Type B pancreatic cell (in vitro differentiated cells): Measurements from ENCODE around the gene SFT2D2. TPM values are rescaled to one million over a fixed set of nuclear protein-coding genes. Genes with fewer than 3 reads are reported as not detected.
A peak's percentile ranks its signal among the peaks of the same experiment; 100 is the strongest.
"Not testable (repeated sequence)": the region's sequence is repeated elsewhere in the genome, so short reads cannot be mapped to it uniquely, and the experiment has no call there.

Experiments
- DNase-seq: peaks from one replicate; pipeline ENCODE4 v3.0.0; 2021; ENCODE audit warnings: mixed read lengths; ENCODE audit not compliant: unreplicated experiment; ENCODE audit errors: extremely low spot score
- H3K27ac Mint-ChIP-seq: 2 replicates; pipeline ENCODE4 v1.8.0; 2021; ENCODE audit warnings: mild to moderate bottlenecking, mixed read lengths
- H3K27me3 Mint-ChIP-seq: 2 replicates; pipeline ENCODE4 v1.8.0; 2021; ENCODE audit warnings: mixed read lengths
- H3K36me3 Mint-ChIP-seq: 2 replicates; pipeline ENCODE4 v1.8.0; 2021; ENCODE audit warnings: mixed read lengths
- H3K4me1 Mint-ChIP-seq: one replicate; pipeline ENCODE4 v1.8.0; 2021; ENCODE audit warnings: mixed read lengths; ENCODE audit not compliant: unreplicated experiment
- H3K4me3 Mint-ChIP-seq: 2 replicates; pipeline ENCODE4 v1.8.0; 2021; ENCODE audit warnings: mild to moderate bottlenecking, mixed read lengths
- H3K9me3 Mint-ChIP-seq: 2 replicates; pipeline ENCODE4 v1.8.0; 2021; ENCODE audit warnings: mixed read lengths
- long read RNA-seq: library from polyadenylated mRNA; unstranded; transcript quantifications from one replicate; pipeline ENCODE4 v2.0.0, GENCODE V29; 2020
- total RNA-seq: library from RNA; stranded (reverse); gene quantifications from 2 replicates; pipeline ENCODE4 v1.2.1, GENCODE V29; 2021; ENCODE audit warnings: low replicate concordance
- TF ChIP-seq, protein P1 (sequence below): fragments of 200-600 bp; sonication (generic); conservative IDR thresholded peaks from 2 replicates; pipeline ENCODE4 v1.5.0; 2021; ENCODE audit warnings: antibody characterized with exemption, mild to moderate bottlenecking

Gene SFT2D2
- 52.1 and 63.7 TPM in 2 replicates for total RNA-seq
- long read RNA-seq, full-length matches to known transcripts = 3 of 20 reads
- long read RNA-seq, partial matches to known transcripts = 8 of 20 reads
- long read RNA-seq, other reads (novel, unspliced or antisense) = 9 of 20 reads

DNA sequence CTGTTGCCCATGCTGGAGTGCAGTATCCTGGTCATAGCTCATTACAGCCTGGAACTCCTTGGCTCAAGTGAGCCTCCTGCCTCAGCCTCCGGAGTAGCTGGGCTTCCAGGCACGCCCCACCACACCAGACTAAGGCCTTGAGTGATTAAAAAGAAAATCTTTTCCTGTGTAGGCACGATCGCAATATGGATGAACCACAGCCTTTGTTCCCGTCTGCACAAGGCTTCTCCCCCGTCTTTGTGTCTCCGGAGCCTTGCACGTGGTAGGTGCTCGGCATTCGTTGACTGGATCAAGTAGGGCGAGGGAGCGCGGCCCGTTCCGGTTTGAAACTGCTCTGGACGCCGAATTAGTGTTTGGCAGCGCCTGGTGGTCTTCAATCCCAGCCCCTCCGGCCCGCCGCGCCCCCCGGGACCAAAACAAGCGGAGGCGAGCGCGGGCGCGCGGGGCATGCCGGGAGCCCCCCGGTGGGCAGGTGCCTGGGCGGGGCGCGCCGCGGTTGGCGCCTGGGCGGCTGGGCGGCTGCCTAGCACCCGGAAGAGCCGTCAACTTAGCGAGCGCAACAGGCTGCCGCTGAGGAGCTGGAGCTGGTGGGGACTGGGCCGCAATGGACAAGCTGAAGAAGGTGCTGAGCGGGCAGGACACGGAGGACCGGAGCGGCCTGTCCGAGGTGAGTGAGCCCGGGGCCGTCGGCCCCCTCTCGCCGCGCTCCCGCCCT is at the start of gene SFT2D2:
TSS of gene SFT2D2 (plus strand) at position 529 of the 715 bp plus-strand sequence. CDS start at position 605, 76 bp downstream.
- H3K9me3 Mint-ChIP-seq = peaks cover 7% of the 10 kb centered on the region
- no peaks in the 10 kb centered on the region for H3K27me3 Mint-ChIP-seq
- DNase-seq = peak; percentile 88
- TF ChIP-seq, protein P1, sequence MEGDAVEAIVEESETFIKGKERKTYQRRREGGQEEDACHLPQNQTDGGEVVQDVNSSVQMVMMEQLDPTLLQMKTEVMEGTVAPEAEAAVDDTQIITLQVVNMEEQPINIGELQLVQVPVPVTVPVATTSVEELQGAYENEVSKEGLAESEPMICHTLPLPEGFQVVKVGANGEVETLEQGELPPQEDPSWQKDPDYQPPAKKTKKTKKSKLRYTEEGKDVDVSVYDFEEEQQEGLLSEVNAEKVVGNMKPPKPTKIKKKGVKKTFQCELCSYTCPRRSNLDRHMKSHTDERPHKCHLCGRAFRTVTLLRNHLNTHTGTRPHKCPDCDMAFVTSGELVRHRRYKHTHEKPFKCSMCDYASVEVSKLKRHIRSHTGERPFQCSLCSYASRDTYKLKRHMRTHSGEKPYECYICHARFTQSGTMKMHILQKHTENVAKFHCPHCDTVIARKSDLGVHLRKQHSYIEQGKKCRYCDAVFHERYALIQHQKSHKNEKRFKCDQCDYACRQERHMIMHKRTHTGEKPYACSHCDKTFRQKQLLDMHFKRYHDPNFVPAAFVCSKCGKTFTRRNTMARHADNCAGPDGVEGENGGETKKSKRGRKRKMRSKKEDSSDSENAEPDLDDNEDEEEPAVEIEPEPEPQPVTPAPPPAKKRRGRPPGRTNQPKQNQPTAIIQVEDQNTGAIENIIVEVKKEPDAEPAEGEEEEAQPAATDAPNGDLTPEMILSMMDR = no peak
- H3K4me3 Mint-ChIP-seq = peak within 1 kb of the TSS; percentile 98
- peaks cover 25% of the 10 kb centered on the region for H3K4me1 Mint-ChIP-seq
- H3K36me3 Mint-ChIP-seq = peaks cover 7% of the 10 kb centered on the region
- peak within 1 kb of the TSS; percentile 94 for H3K27ac Mint-ChIP-seq

DNA sequence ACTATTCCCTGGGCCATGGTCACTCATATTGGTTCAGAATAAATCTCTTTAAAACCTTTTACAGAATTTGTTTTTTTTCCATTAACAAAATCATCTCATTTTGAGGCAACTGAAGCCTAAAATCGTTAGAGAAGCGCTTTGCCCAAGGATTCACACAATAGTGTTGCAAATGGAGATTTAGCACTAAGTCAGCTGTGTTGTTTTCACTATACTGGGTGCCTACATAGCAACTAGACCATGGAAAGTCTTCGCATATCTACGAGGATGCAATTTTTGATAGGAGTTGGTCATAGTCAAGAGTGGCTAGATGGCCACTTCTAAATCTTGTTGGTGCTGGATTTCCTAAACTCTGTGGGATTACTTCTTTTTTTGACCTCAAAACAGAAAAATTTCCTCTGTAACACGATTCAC is 47.6 kb upstream of the SFT2D2 start:
- Mint-ChIP-seq H3K4me3 (no peak overlapping the region), H3K27me3 (no peaks in the 10 kb centered on the region), H3K36me3 (no peaks in the 10 kb centered on the region), H3K9me3 (peaks cover 8% of the 10 kb centered on the region), H3K27ac (no peak overlapping the region), H3K4me1 (no peaks in the 10 kb centered on the region)
- TF ChIP-seq, protein P1 = no peak
- DNase-seq = no peak

DNA sequence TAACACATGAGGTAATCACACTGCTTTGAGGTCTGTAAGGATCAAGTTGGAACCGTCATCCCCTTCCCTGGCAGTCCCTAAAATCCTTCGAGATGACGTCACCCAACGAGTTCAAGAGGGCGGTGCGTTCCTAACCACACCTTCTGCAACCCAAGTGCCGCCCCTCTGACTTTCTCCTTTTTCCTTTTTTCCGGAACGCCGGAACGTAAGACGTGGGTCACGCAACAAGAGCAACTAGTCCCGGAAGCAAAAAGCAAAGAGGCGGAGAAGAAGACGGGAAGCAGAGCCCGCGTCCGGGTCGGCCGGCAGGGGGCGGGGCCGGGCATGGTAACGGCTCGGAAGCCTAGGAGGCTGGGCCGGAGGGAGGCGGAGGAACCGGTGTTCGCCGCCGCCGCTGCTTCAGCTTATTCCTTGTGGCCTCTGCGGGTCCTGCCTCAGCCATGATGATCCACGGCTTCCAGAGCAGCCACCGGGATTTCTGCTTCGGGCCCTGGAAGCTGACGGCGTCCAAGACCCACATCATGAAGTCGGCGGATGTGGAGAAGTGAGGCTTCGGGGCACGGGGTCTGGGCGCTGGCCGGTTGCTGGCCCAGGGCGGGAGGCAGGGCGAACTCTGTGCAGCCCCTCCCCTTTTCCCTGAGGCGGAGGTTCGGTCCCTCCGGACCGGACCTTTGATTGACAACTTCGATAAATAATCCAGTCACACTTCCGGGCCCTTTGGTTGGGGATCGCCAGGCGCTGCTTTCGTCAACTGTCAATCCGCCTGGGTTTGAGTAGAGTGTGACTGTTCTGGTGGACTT is 47.0 kb upstream of the SFT2D2 start, which contains the start of gene TIPRL:
TSS of gene TIPRL (plus strand) at position 325 of the 800 bp plus-strand sequence. CDS start at position 441, 116 bp downstream.
- H3K9me3 Mint-ChIP-seq = peaks cover 8% of the 10 kb centered on the region
- H3K27me3 Mint-ChIP-seq = no peaks in the 10 kb centered on the region
- TF ChIP-seq, protein P1 = peak; percentile 84
- no peak within 1 kb of the TSS for H3K27ac Mint-ChIP-seq
- H3K4me1 Mint-ChIP-seq = no peaks in the 10 kb centered on the region
- H3K4me3 Mint-ChIP-seq = no peak within 1 kb of the TSS
- peak; percentile 97 for DNase-seq
- no peaks in the 10 kb centered on the region for H3K36me3 Mint-ChIP-seq

DNA sequence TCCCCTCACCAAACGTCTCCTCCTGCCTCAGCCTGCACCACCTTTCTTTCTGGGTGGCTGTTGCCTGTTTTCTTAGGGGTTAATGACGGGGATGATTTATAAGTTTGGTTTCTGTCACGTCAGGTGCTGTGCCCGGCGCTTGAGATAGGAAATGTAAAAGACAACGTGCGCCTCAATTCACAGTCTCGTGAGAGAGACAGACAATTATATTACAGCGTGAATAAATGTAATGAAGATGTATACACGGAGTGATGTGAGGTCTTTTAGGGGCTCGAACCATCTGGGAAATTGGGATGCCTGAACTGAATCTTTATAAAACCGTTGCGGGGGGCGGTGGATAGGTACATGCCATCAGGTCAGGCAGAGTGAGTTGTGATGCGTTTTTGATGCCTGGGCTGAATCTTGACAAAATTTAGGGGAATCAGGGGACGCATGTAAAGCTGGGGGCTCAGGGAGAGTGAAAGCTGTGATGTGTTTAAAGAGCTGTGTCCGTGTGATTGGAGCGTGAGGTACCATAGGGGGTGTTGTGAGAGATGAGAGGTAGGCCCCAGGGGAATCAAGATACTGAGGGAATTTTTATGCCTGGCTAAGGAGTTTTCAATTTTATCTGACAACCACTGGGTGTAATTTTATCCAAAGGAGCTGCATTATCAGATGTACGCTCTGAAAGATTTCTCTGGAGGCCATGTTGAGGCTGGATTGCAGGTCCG is 46.2 kb upstream of the SFT2D2 start:
- no peaks in the 10 kb centered on the region for H3K27me3 Mint-ChIP-seq
- TF ChIP-seq, protein P1 = no peak
- H3K27ac Mint-ChIP-seq = no peak overlapping the region
- no peak overlapping the region for H3K4me3 Mint-ChIP-seq
- peaks cover 8% of the 10 kb centered on the region for H3K9me3 Mint-ChIP-seq
- H3K36me3 Mint-ChIP-seq = no peaks in the 10 kb centered on the region
- no peak for DNase-seq
- H3K4me1 Mint-ChIP-seq = no peaks in the 10 kb centered on the region

DNA sequence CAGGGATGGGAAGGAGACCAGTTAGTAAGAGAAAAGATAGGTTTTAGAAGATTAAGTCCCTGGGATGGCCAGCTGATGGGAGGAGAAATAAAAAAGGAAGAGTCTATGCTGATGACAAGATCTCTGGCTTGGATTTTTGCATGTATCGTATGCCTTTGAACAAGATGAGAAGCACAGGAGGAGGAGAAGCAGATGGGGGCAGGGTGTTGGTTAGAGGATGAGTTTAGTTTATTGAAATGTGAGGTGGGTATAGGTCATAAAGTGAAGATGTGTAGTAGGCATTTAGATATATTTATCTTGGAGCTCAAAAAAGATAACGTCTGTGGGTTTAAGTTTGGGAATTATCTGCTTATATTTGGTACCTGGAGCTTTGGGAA is 45.7 kb upstream of the SFT2D2 start:
- Mint-ChIP-seq H3K4me1 (no peaks in the 10 kb centered on the region), H3K4me3 (no peak overlapping the region), H3K9me3 (peaks cover 8% of the 10 kb centered on the region), H3K27me3 (no peaks in the 10 kb centered on the region), H3K36me3 (no peaks in the 10 kb centered on the region), H3K27ac (no peak overlapping the region)
- TF ChIP-seq, protein P1 = no peak
- no peak for DNase-seq

DNA sequence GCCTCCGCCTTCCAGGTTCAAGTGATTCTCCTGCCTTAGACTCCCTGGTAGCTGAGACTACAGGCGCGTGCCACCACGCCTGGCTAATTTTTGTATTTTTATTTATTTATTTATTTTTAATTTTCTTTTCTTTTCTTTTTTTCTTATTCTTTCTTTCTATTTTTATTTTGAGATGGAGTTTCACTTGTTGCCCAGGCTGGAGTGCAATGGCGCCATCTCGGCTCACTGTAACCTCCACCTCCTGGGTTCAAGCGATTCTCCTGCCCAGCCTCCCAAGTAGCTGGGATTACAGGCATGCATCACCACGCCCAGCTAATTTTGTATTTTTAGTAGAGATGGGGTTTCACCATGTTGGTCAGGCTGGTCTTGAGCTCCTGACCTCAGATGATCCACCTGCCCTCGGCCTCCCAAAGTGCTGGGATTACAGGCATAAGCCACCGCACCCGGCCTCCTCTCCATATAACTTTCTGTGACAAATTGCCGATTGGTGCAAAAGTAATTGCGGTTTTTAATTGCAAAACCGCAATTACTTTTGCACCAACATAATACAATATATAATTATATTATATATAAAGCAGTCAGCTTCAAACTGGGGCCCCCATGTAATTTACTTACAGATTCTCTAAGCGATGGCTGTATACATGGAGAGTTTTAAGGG is 44.6 kb upstream of the SFT2D2 start:
- H3K4me1 Mint-ChIP-seq, H3K27ac Mint-ChIP-seq, H3K27me3 Mint-ChIP-seq, H3K36me3 Mint-ChIP-seq, H3K4me3 Mint-ChIP-seq, H3K9me3 Mint-ChIP-seq, DNase-seq: not testable (repeated sequence)
